Ovary (tissue), 3 donors: ENCODE measurements around the gene NKD2.

ENCODE experiments used
- EP300 ChIP-seq: sonication (generic); formaldehyde crosslinking; IDR thresholded peaks from one replicate; pipeline ENCODE4 v1.6.1; 2017; ENCODE audit warnings: antibody characterized with exemption
- TF ChIP-seq, protein P1 (sequence below), 3 donors: fragments of 450-650 bp in 2 of 3; fragments of 200-600 bp in 1 of 3; IDR thresholded peaks; one replicate each; pipeline versions ENCODE4 v1.5.1 to v1.8.0; 2016 to 2022; ENCODE audit warnings: antibody characterized with exemption in 3 of 3, mild to moderate bottlenecking in 1 of 3
- donor health status: DM: no; HTN: no; CAD: no.

DNA sequence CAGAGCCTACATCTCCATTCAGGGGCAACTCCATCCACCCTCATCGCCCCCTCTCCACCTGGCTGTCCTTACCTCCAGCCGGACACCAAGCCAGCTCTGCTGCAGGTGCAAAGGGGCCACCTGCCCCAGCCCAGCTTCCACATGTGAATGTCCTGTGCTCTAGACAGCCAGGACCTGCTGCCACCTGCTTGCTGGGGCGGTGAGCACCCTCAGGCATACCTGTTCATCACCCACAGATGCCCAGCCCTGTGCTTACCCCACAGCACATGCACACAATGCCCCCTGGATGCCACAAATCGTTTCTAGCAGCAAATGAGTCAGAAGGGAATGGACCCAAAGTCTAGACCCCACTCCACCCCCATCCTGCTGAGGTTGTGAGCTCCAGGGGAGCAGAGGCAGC is 13.3 kb upstream of the NKD2 start:
- TF ChIP-seq EP300: no peak
- TF ChIP-seq, protein P1, sequence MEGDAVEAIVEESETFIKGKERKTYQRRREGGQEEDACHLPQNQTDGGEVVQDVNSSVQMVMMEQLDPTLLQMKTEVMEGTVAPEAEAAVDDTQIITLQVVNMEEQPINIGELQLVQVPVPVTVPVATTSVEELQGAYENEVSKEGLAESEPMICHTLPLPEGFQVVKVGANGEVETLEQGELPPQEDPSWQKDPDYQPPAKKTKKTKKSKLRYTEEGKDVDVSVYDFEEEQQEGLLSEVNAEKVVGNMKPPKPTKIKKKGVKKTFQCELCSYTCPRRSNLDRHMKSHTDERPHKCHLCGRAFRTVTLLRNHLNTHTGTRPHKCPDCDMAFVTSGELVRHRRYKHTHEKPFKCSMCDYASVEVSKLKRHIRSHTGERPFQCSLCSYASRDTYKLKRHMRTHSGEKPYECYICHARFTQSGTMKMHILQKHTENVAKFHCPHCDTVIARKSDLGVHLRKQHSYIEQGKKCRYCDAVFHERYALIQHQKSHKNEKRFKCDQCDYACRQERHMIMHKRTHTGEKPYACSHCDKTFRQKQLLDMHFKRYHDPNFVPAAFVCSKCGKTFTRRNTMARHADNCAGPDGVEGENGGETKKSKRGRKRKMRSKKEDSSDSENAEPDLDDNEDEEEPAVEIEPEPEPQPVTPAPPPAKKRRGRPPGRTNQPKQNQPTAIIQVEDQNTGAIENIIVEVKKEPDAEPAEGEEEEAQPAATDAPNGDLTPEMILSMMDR (IDR thresholded peaks at IDR 0.05): no peak
